Measurements from ENCODE around the gene ERF.

GRCh38 chr19:42232435-42232834 is 22.5 kb downstream of the ERF start:
- TF ChIP-seq POLR2A (IDR thresholded peaks at IDR 0.05; ENCODE audit: low read depth, low read length): no peak
- TF ChIP-seq POLR2AphosphoS5 (IDR thresholded peaks at IDR 0.05; ENCODE audit: low read depth, low read length): no peak
- no peak for TF ChIP-seq TAF1 (IDR thresholded peaks at IDR 0.05; ENCODE audit: low read depth, low read length)
